ENCODE measurements around the gene VAV3.

- TF ChIP-seq CTCF (IDR thresholded peaks at IDR 0.05 in 8 of 11, conservative IDR thresholded peaks at IDR 0.05 in 3 of 11): no peak
- no peak for TF ChIP-seq POLR2A (IDR thresholded peaks at IDR 0.05)
- no peak for TF ChIP-seq POLR2AphosphoS5 (IDR thresholded peaks at IDR 0.05)
Measured at GRCh38 chr1:107843989-107844388, 121.0 kb downstream of the VAV3 start.

Data from spleen (tissue), 7 donors.